NCI-H2227 (cell line): ENCODE measurements around the gene ICA1L.

Source experiments
- DNase-seq: peaks from one replicate; lab custom pipeline; 2025; ENCODE audit not compliant: unreplicated experiment; lab: John Stamatoyannopoulos, UW

The ICA1L gene

DNA sequence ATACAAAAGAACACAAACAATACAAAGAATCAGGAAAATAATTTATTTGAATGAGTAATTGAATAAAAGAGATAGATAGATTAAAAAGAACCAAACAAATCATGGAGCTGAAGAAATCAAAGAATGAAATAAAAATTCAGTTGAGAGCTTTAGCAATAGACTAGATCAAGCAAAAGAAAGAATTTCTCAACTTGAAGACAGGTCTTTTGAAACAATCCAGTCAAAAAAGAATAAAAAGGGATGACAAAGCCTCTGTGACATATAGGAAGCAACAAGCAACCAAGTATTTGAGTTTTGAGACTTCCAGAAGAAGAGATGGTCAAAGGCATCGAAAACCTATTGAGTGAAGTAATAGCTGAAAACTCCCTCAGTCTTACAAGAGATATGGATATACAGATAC, 128.0 kb downstream of the ICA1L start:
- no peak for DNase-seq

DNA sequence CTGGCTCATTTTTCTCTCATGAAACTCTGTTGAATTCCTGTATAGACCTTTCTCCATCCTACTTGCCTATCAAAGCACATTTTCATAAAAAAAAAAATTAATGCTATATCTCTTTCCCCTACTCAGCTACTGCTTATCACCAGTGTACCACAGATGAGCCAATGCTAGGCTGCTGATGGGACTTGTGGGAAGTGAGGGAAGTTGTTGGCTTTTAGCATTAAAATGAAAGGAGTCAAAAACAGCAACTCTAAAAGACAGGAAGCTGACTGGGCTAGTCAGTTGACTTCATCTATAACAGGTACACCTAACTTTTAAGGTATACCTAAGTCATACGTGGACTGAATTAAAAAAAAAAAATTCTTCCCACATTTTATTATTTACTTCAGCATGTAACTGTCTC, 134.7 kb downstream of the ICA1L start:
- DNase-seq, result no peak

DNA sequence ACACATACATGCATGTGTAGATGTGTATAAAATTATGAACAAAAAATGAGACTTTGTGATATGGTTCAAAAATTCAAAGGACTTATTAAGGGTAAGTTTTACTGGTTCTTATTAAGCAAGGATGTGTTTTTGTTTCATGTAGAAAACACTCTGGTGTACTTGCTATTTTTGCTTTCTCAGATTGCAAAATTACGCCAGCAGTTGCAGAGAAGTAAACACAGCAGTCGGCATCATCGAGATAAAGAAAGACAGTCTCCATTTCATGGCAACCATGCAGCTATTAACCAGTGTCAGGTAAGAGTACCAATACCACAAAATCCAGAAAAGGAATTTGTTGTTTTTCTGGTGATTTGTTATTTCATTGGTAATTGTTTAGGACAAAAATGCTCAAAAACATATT, 145.5 kb downstream of the ICA1L start:
- DNase-seq, result no peak

DNA sequence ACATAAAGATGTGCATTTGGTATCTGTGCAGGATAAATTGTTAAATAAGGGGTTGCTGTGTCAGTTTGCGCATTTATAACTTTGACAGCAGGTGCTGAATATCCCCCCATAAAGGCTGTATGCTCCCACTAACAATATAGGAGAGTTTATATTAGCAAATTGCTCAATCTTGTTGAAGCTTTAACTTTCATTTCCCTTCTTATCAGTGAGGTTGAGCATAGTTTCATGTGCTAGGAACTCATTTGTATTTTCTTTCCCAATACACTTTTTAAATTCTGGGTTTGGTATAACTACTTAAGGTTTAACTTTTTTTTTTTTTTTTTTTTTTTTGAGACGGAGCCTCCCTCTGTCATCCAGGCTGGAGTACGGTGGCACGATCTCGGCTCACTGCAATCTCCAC, 147.8 kb downstream of the ICA1L start:
- DNase-seq, result no peak
